Endodermal cell (in vitro differentiated cells): ENCODE data around the gene SFSWAP. TPM values are rescaled to one million over a fixed set of nuclear protein-coding genes. Genes with fewer than 3 reads are reported as not detected.
A peak's percentile ranks its signal among the peaks of the same experiment; 100 is the strongest.

Source experiments
- DNase-seq: peaks from one replicate; pipeline ENCODE4 v3.0.0-alpha.2; 2017
- H3K27ac ChIP-seq: 2 replicates; pipeline ENCODE4 v1.5.1; 2013; ENCODE audit warnings: mild to moderate bottlenecking, low read depth, low read length, moderate library complexity
- H3K27me3 ChIP-seq: 2 replicates; pipeline ENCODE4 v1.6.1; 2013; ENCODE audit warnings: mild to moderate bottlenecking, low read length, moderate library complexity; ENCODE audit not compliant: insufficient read depth, control insufficient read depth, poor library complexity, severe bottlenecking
- H3K36me3 ChIP-seq: 2 replicates; pipeline ENCODE4 v1.7.0; 2013; ENCODE audit warnings: mild to moderate bottlenecking, low read length, moderate library complexity; ENCODE audit not compliant: control insufficient read depth, insufficient read depth
- H3K4me1 ChIP-seq: one replicate; pipeline ENCODE4 v1.7.0; 2013; ENCODE audit warnings: low read length; ENCODE audit not compliant: control insufficient read depth, insufficient read depth
- H3K4me3 ChIP-seq: 2 replicates; pipeline ENCODE4 v1.5.1; 2013; ENCODE audit warnings: mild to moderate bottlenecking, low read length, moderate library complexity
- H3K9ac ChIP-seq: 2 replicates; pipeline ENCODE4 v1.6.1; 2013; ENCODE audit warnings: mild to moderate bottlenecking, low read length, moderate library complexity; ENCODE audit not compliant: poor library complexity, severe bottlenecking; ENCODE audit errors: extremely low read depth
- H3K9me3 ChIP-seq: 2 replicates; pipeline ENCODE4 v1.6.1; 2013; ENCODE audit warnings: mild to moderate bottlenecking, low read length, moderate library complexity; ENCODE audit not compliant: control insufficient read depth
- H3K27ac Mint-ChIP-seq: 2 replicates; pipeline ENCODE4 v1.8.0; 2020; ENCODE audit warnings: mixed read lengths
- H3K27me3 Mint-ChIP-seq: 2 replicates; pipeline ENCODE4 v1.8.0; 2021; ENCODE audit warnings: mild to moderate bottlenecking, mixed read lengths; ENCODE audit not compliant: insufficient read depth
- H3K36me3 Mint-ChIP-seq: 2 replicates; pipeline ENCODE4 v1.8.0; 2020; ENCODE audit warnings: low read depth, mixed read lengths
- H3K4me1 Mint-ChIP-seq: 2 replicates; pipeline ENCODE4 v1.8.0; 2020; ENCODE audit warnings: mixed read lengths
- H3K4me3 Mint-ChIP-seq: 2 replicates; pipeline ENCODE4 v1.8.0; 2020; ENCODE audit warnings: mild to moderate bottlenecking, moderate library complexity, mixed read lengths
- H3K9me3 Mint-ChIP-seq: 2 replicates; pipeline ENCODE4 v1.8.0; 2020; ENCODE audit warnings: mild to moderate bottlenecking, mixed read lengths
- WGBS, 2 experiments: methylation state at CpG; one replicate each; pipeline versions ENCODE4 v1.1.5 to v1.1.7; 2013; ENCODE audit warnings: missing lambda C conversion rate in 2 of 2, mixed read lengths in 1 of 2; ENCODE audit not compliant: insufficient coverage in 1 of 2, insufficient read length in 1 of 2; 5-methylcytosine and 5-hydroxymethylcytosine counted together
- total RNA-seq, 2 donors: library from RNA; stranded (reverse); fragmentation: NEBNext Ultra II Directional in 1 of 2; extraction: Animal tissue kit (Norgen Biotek cat#: 25700) in 1 of 2; gene quantifications; 2 replicates in 1 of 2; 3 replicates in 1 of 2; pipeline ENCODE4 v1.2.1, GENCODE V29; 2021
- TF ChIP-seq, protein P1 (sequence below): fragments of 200-600 bp; sonication (generic); conservative IDR thresholded peaks from 2 replicates; pipeline ENCODE4 v1.5.0; 2021; ENCODE audit warnings: antibody characterized with exemption, mild to moderate bottlenecking

Gene SFSWAP
- total RNA-seq, 2 donors from 2014 or later: 50.0 to 52.3 TPM

GRCh38 chr12:131749618-131750315 lies 38.9 kb downstream of the SFSWAP start:
- no peaks in the 10 kb centered on the region for H3K4me1 Mint-ChIP-seq
- no peak overlapping the region for H3K4me3 Mint-ChIP-seq
- H3K27ac Mint-ChIP-seq: peak overlapping the region; percentile 55
- peaks cover 80% of the 10 kb centered on the region for H3K36me3 Mint-ChIP-seq
- H3K27me3 ChIP-seq: no peaks in the 10 kb centered on the region
- no peaks in the 10 kb centered on the region for H3K27me3 Mint-ChIP-seq
- TF ChIP-seq, protein P1, sequence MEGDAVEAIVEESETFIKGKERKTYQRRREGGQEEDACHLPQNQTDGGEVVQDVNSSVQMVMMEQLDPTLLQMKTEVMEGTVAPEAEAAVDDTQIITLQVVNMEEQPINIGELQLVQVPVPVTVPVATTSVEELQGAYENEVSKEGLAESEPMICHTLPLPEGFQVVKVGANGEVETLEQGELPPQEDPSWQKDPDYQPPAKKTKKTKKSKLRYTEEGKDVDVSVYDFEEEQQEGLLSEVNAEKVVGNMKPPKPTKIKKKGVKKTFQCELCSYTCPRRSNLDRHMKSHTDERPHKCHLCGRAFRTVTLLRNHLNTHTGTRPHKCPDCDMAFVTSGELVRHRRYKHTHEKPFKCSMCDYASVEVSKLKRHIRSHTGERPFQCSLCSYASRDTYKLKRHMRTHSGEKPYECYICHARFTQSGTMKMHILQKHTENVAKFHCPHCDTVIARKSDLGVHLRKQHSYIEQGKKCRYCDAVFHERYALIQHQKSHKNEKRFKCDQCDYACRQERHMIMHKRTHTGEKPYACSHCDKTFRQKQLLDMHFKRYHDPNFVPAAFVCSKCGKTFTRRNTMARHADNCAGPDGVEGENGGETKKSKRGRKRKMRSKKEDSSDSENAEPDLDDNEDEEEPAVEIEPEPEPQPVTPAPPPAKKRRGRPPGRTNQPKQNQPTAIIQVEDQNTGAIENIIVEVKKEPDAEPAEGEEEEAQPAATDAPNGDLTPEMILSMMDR: no peak
- no peak overlapping the region for H3K27ac ChIP-seq
- no peak overlapping the region for H3K4me3 ChIP-seq
- 94 to 97% methylated on average over 9 to 19 of the region's 19 CpGs for WGBS, 2 experiments
- DNase-seq: peak; percentile 38
- H3K36me3 ChIP-seq: peaks cover 90% of the 10 kb centered on the region
- H3K9ac ChIP-seq: no peak overlapping the region
- H3K4me1 ChIP-seq: no peaks in the 10 kb centered on the region
- H3K9me3 ChIP-seq: peaks cover 23% of the 10 kb centered on the region
- peaks cover 9% of the 10 kb centered on the region for H3K9me3 Mint-ChIP-seq

- WGBS, 2 experiments: 88 to 95% methylated on average over 6 to 7 of the region's 7 CpGs
- Histone ChIP-seq H3K9me3 (peaks cover 13% of the 10 kb centered on the region), H3K27ac (no peak overlapping the region), H3K4me3 (no peak overlapping the region), H3K36me3 (peaks cover 90% of the 10 kb centered on the region), H3K4me1 (no peaks in the 10 kb centered on the region), H3K27me3 (no peaks in the 10 kb centered on the region), H3K9ac (no peak overlapping the region)
- Mint-ChIP-seq H3K27me3 (no peaks in the 10 kb centered on the region), H3K27ac (no peak overlapping the region), H3K4me1 (no peaks in the 10 kb centered on the region), H3K4me3 (no peak overlapping the region), H3K36me3 (peaks cover 80% of the 10 kb centered on the region), H3K9me3 (peaks cover 3% of the 10 kb centered on the region)
- peak; percentile 39 for DNase-seq
- TF ChIP-seq, protein P1: no peak
These were observed 40.4 kb downstream of the SFSWAP start for GRCh38 chr12:131751335-131751734.

DNA sequence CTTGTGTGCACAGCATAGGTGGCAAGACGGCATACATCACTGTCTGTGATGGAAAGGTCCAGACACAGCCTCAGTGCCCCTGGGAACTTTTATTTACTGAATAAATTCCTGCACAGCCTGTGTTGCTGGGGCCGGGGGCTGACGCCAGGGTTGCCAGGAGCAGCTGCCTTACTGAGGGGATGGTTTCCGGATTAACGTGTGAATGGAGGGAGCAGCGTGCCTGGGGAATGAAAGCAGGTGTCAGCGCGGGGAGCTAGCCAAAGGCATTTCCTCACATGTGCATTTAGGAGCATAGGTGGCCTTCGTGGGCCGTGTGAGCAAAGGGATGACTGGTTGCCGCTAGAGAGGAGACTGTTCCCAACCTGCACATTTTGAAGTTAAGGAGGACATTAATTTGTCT lies 41.6 kb downstream of the SFSWAP start:
- Histone ChIP-seq H3K9me3 (peaks cover 13% of the 10 kb centered on the region), H3K4me3 (no peak overlapping the region), H3K9ac (no peak overlapping the region), H3K27ac (no peak overlapping the region), H3K27me3 (no peaks in the 10 kb centered on the region), H3K36me3 (peaks cover 92% of the 10 kb centered on the region), H3K4me1 (no peaks in the 10 kb centered on the region)
- WGBS, 2 experiments: 75 to 86% methylated on average over 11 of the region's 11 CpGs
- DNase-seq: peak; percentile 60
- Mint-ChIP-seq H3K36me3 (peaks cover 82% of the 10 kb centered on the region), H3K9me3 (peaks cover 3% of the 10 kb centered on the region), H3K4me1 (no peaks in the 10 kb centered on the region), H3K27ac (peak overlapping the region; percentile 17), H3K27me3 (no peaks in the 10 kb centered on the region), H3K4me3 (no peak overlapping the region)
- TF ChIP-seq, protein P1: no peak
